NCI-H1092 (cell line): Measurements from ENCODE around the gene FAM227B.

Experiments
- DNase-seq: peaks from one replicate; lab custom pipeline; 2025; lab: John Stamatoyannopoulos, UW

Gene FAM227B

GRCh38 chr15:49296258-49296657 lies 324.4 kb downstream of the FAM227B start:
- no peak for DNase-seq

- no peak for DNase-seq
Observed at GRCh38 chr15:49293941-49294340, 326.7 kb downstream of the FAM227B start.

GRCh38 chr15:49290191-49290590 lies 330.4 kb downstream of the FAM227B start:
- DNase-seq: no peak

GRCh38 chr15:49288391-49288790 lies 332.2 kb downstream of the FAM227B start:
- no peak for DNase-seq

- no peak for DNase-seq
Observed at GRCh38 chr15:49287481-49287880, 333.1 kb downstream of the FAM227B start.

- no peak for DNase-seq
Observed at GRCh38 chr15:49286649-49287404, 333.8 kb downstream of the FAM227B start.

GRCh38 chr15:49282366-49282765 lies 338.3 kb downstream of the FAM227B start:
- no peak for DNase-seq

- DNase-seq: no peak
Observed at GRCh38 chr15:49279521-49280456, 340.8 kb downstream of the FAM227B start.

- no peak for DNase-seq
Observed at GRCh38 chr15:49278751-49279150, 341.9 kb downstream of the FAM227B start.
